Retina (tissue), 1 donor: ENCODE results near the gene DENND1A.
"Not testable (repeated sequence)": the region's sequence is repeated elsewhere in the genome, so short reads cannot be mapped to it uniquely, and the experiment has no call there.

Source experiments
- DNase-seq: peaks from one replicate; pipeline ENCODE4 v3.0.0-alpha.2; 2016

DENND1A gene

DNA sequence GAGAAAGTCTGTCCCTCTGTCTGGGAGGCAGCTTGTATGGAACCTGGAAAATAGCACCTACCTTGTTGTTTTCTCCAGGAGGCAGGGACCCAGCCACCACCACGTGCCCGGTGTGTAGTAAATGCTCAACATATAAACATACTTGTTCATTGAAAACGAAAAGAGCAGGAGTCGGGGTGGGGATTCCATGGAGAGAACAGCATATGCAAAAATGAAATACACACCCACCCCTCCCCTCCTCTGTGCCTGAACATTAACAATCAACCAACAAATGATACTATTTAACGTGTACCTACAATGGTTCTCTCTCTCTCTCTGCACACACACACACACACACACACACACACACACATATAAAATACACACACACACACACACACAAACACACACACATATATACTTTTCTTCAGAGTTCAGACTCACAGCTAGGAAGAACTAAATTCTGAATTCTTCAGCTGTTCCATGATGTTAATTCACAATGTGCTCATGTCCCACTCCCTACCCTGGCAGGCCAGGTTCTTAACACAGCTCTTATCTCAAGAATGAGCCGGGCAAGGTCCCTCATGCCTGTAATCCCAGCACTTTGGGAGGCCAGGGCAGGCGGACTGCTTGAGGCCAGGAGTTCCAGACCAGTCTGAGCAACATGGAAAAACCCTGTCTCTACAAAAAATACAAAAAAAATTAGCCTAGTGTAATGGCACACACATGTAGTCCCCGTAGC, 16.3 kb upstream of the DENND1A start:
- no peak for DNase-seq

GRCh38 chr9:123945532-123945931, 15.6 kb upstream of the DENND1A start:
- no peak for DNase-seq

DNA sequence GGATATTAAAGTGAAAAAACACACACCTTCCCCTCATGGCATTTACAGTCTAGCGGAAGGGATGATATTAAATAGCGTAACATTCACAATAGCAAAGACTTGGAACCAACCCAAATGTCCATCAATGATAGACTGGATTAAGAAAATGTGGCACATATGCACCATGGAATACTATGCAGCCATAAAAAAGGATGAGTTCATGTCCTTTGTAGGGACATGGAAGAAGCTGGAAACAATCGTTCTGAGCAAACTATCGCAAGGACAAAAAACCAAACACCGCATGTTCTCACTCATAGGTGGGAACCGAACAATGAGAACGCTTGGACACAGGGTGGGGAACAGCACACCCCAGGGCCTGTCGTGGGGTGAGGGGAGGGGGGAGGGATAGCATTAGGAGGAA, 14.5 kb upstream of the DENND1A start:
- DNase-seq: not testable (repeated sequence)

GRCh38 chr9:123943671-123944070, 13.7 kb upstream of the DENND1A start:
- DNase-seq: no peak

- no peak for DNase-seq
These were observed 12.6 kb upstream of the DENND1A start for GRCh38 chr9:123942542-123942941.

DNA sequence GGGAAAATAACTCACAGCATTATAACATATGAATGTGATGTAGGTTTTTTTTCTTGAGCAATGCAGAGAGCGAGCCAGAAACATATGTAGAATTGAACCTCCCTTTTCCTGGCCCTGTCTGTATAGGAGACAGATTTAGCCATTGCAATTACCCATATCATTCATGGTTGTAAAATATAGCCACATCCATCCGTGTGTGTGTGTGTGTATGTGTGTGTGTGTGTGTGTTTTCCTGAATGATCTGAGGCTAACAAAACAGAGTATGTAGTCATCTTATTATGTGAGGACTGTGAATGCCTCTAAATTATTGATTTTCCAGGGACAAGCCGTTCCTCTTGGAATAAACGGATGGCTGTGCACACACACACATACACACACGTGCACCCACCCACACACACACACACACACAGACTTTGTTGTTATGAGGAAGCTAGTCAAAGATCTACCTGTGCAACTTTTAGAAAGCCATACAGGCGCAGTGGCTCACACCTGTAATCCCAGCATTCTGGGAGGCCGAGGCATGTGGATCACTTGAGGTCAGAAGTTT, 11.7 kb upstream of the DENND1A start:
- DNase-seq: peak; percentile 54

DNA sequence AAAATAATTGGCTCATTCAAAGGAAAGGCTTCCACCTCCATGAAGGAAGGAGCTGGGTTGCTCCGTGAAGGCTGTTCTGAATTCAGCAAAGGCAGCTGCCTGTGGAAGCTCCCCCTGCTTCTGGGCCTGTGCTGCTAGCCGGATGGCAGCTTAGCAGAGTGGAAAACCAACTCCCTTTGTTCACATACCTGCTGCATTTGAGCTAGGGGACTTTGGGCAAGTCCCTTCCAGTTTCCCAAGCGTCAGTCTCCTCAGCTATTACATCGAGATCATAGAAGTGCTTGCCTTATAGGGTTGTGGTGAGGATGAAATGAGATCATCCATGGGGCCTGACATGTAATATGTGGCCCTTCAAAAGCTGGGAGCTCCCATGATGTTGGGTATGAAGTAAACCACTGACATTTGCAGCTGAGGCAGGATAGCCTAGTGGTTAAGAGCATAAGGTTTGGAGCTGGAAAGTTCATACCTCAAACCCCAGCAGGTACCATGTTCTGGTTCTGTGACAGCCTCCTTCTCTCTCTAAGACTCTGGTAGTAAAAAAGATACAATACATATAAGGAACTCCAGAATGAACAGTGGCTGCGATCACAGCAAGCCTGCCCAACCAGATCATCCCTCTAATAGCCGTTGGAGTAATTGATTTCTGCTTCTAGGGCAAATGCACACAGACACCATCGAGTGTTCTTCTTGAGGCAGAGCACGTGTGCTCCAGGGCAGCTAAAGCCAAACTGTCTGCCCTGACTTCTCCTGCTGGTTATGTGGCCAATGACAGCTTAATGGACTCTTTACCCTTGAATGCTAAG, 11.0 kb upstream of the DENND1A start:
- no peak for DNase-seq

DNA sequence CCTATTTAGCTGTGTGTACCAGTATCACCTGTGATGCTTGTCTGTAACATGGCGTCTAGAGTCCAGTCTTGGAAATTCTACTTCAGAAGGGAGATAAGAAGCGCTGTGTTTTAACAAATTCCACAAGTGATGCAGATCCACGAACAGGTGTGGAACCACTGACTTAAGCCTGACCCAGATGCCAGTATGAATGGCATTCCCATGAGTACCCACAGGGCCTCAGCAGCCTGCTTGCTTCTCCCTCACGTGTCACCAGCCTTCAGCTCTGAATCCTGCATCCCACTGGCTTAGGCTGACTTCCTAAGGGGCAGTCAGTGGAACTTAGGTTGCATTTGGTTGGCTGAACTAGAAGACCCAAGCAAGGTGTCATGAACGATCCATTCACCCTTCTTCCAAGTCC, 8.5 kb upstream of the DENND1A start:
- DNase-seq: no peak

DNA sequence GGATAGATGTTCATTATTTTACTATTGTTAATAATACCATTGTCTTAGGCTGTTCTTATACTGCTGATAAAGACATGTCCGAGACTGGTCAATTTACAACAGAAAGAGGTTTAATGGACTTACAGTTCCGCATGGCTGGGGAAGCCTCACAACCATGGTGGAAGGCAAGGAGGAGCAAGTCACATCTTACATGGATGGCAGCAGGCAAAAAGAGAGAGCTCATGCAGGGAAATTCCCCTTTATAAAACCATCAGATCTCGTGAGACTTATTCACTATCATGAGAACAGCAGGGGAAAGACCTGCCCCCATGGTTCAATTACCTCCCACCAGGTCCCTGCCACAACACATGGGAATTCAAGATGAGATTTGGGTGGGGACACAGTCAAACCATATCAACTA, 6.6 kb upstream of the DENND1A start:
- not testable (repeated sequence) for DNase-seq

- DNase-seq: no peak
These were observed 3.7 kb upstream of the DENND1A start for GRCh38 chr9:123933440-123934212.

GRCh38 chr9:123929177-123929869, 603 bp downstream of the DENND1A start:
- DNase-seq: peak; percentile 38

GRCh38 chr9:123928533-123929176, 1.3 kb downstream of the DENND1A start:
- no peak for DNase-seq

DNA sequence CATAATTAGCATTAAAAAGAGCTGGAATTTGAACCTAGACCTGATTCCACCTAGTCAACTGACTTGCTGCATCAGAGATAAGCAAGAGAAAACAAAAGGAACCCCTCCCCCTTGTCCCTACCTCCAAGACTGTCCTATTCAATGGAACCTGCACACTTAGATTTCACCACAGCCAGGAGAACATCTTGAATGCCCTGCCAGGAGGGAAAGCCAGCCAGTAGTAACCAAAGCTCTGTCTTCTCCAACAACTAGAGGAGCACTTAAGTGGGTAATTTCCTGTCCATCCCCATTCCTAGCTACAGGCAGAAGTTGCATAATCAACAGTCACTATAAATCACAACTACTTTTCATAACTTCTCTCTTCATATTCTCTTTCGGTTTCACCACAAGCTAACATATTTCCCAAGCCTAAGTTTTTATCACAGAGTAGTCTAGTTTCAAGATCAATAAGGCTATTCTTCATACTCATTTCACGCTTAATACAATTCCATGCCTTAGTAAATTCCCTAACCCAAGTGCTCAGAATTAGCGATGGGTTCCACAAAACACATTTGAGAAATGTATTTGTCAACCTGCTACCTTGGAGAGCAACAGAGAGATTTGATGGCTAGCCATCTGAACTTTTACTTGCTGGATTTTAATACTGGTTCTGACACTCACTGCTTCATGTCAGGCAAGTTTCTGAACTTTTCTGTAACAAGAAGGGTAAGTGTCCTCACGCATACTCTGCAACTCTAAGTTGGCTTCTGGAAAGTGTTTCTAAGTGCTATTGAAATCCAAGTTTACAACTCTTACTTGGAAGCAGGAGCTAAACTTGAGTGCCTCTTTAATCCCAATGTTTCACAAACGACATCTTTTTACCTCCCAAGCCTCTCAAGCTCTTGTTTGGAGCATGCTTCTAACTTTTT, 2.0 kb downstream of the DENND1A start:
- no peak for DNase-seq

- DNase-seq: no peak
These were observed 3.0 kb downstream of the DENND1A start for GRCh38 chr9:123926941-123927340.

- no peak for DNase-seq
These were observed 4.1 kb downstream of the DENND1A start for GRCh38 chr9:123925819-123926218.

- no peak for DNase-seq
These were observed 4.8 kb downstream of the DENND1A start for GRCh38 chr9:123925161-123925560.

DNA sequence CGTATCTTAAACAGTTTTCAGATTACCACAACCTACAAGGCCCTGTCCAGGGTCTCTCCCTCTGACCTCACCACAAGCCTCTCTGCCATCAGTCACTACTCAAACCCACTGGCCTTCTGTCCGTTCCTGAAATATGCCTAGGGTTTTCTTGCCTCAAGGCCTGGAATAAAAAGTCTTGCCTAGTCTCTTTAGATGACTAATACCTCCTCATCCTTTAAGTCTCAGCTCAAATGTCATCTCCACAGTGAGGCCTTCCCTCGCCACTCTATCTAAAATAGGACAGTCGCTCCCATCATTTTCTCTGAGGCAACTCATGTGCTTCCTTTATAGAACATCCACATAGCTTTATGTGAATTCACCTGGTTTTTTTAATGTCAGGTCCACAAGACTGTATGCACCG, 5.2 kb downstream of the DENND1A start:
- DNase-seq: no peak

DNA sequence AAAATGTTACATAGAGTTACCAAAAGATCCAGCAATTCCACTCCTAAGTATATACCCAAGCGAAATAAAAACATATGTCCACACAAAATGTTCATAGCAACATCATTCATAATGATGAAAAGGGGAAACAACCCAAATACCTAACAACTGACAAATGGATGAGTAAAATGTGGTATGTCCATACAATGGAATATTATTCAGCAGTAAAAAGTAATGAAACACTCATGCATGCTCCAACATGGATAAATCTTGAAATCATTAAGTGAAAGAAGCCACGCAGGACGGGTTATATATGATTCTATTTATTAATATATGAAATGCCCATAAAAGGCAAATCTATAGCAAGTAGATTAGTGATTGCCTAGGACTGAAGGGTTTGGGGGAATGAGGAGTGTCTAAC, 6.0 kb downstream of the DENND1A start:
- DNase-seq: no peak

DNA sequence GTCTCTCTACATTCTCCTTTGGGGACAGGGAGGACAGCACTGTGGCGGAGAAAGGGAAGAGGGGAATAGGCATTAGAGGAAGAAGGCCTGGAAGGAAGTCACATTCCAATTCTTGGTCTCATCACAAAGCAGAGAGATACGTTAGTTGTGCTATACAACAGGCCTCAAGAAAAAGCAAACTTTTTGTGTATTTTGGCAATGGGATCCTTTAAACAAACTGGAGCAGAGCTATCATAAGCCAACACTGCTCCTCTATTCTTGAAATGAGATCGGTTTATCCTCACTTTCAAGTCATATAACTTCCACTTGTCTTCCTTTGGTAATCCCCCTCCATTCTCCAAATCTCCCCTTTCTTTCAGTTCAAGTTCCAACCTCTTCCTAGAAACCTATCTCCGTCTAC, 6.5 kb downstream of the DENND1A start:
- DNase-seq: no peak

DNA sequence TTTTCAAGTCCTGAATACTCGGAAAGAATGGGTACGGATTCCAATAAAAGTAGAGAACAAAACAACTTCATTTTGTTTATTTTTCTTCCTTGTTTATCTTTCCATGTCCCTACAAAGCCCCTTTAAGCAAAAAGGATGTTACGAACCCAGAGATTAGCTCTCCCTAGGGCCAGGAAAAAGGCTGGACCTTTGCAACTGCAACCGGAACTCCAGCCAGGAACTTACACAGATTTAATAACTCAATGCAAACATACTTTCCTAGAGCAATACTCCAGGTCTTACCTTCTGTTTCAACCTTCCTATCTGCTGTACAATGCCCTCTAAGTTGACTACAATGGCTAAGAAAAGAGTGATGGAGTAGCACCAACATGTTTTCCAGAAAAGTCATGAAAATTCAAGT, 7.0 kb downstream of the DENND1A start:
- no peak for DNase-seq

- DNase-seq: no peak
These were observed 7.5 kb downstream of the DENND1A start for GRCh38 chr9:123922431-123922830.
